Transverse colon (tissue), 4 donors: ENCODE results near the gene SMC3. TPM values are rescaled to one million over a fixed set of nuclear protein-coding genes. Genes with fewer than 3 reads are reported as not detected.

Experiments used
- DNase-seq: peaks from one replicate; pipeline ENCODE4 v3.0.0-alpha.2; 2019
- H3K27ac ChIP-seq, 4 donors: fragments of 200-600 bp; sonication (generic); 2 replicates each; pipeline ENCODE4 v1.5.1; 2016 to 2018; ENCODE audit warnings: inconsistent platforms in 4 of 4
- H3K27me3 ChIP-seq: fragments of 200-600 bp; sonication (generic); 2 replicates; pipeline ENCODE4 v1.5.1; 2017; ENCODE audit warnings: inconsistent platforms
- H3K36me3 ChIP-seq, 4 donors: fragments of 200-600 bp; sonication (generic); 2 replicates each; pipeline ENCODE4 v1.5.1; 2017 to 2019; ENCODE audit warnings: inconsistent platforms in 4 of 4
- H3K4me1 ChIP-seq, 4 donors: fragments of 200-600 bp; sonication (generic); 2 replicates each; pipeline ENCODE4 v1.5.1; 2017 to 2020; ENCODE audit warnings: inconsistent platforms in 4 of 4
- H3K4me3 ChIP-seq, 4 donors: fragments of 200-600 bp; sonication (generic); 1 replicate in 1 of 4; 2 replicates in 3 of 4; pipeline versions ENCODE4 v1.5.1 to v1.6.1; 2017 to 2019; ENCODE audit warnings: inconsistent platforms in 4 of 4
- H3K9me3 ChIP-seq, 2 donors: fragments of 200-600 bp; sonication (generic); 2 replicates each; pipeline ENCODE4 v1.5.1; 2017 to 2019; ENCODE audit warnings: inconsistent platforms in 2 of 2
- EP300 ChIP-seq: sonication (generic); formaldehyde crosslinking; IDR thresholded peaks from one replicate; pipeline ENCODE4 v1.6.1; 2017; ENCODE audit warnings: antibody characterized with exemption, low read depth
- POLR2A ChIP-seq: fragments of 450-650 bp; IDR thresholded peaks from one replicate; pipeline ENCODE4 v1.6.1; 2016; ENCODE audit warnings: antibody characterized with exemption, mild to moderate bottlenecking, moderate library complexity
- POLR2AphosphoS5 ChIP-seq, 3 donors: sonication (generic); formaldehyde crosslinking; IDR thresholded peaks; one replicate each; pipeline ENCODE4 v1.6.1; 2016; ENCODE audit warnings: antibody characterized with exemption in 3 of 3
- WGBS, 2 donors: methylation state at CpG; one replicate each; pipeline ENCODE4 v1.1.5; 2018; ENCODE audit warnings: low coverage in 1 of 2; 5-methylcytosine and 5-hydroxymethylcytosine counted together
- in situ Hi-C, 4 donors: fragments of 200-750 bp; cut with MboI; loops; one replicate each; pipeline versions ENCODE4 v1.15.0 to v1.15.1; 2017; ENCODE audit warnings: low sequenced_read_pairs in 3 of 4, low pct_ligation_motif_present in 1 of 4, low pct_unique_long_range_greater_than_20kb in 1 of 4
- intact Hi-C: fragments of 100-400 bp; cut with DNase I; formaldehyde crosslinking; loops from one replicate; pipeline ENCODE4 v1.15.1; 2023; ENCODE audit warnings: low total_unique reads
- total RNA-seq, 4 donors: library from RNA; depleted of rRNA; stranded (reverse); fragments of >200 nt; gene quantifications; one replicate each; pipeline ENCODE4 v1.1.0, GENCODE V29; 2016
- TF ChIP-seq, protein P1 (sequence below), 5 experiments: fragments of 200-600 bp in 3 of 5; fragments of 450-650 bp in 2 of 5; sonication (generic) in 3 of 5; IDR thresholded peaks; 1 replicate in 2 of 5; 2 replicates in 3 of 5; pipeline ENCODE4 v1.5.1; 2016 to 2017; ENCODE audit warnings: antibody characterized with exemption in 5 of 5, inconsistent platforms in 3 of 5, mild to moderate bottlenecking in 2 of 5, moderate library complexity in 1 of 5

SMC3 gene
- total RNA-seq, 4 donors from 2014 or later = 16.8 to 31.9 (median 21.1) TPM

DNA sequence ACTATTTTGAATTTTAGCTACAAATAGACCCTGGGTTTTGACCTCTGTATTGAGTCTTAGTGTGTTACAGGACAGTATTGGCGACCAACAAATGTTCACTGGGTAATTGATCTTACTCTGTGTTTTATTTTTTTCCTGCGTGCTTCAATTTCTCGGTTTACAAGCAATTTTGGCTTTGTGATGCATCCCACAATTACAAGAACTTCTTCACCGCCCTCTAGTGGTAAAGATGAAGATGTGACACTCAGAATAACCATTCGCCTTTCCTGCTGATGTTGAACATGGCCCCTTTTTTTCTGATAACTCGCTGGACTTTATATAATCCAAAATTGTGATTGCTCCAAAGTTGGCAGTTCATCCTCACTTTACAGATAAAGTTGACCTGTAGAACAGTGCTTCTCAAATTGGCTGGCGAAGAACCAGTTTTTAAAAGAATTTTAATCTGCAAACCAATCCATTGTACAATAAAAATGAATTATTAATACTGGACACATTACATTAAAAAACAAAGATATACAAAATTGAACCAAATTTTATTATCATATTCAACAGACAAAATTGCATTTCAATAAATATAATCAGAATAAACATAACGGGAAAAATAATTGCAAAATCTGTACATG is 20.2 kb upstream of the SMC3 start:
- no peak for DNase-seq
- 10 to 11% methylated on average over 8 of the region's 8 CpGs for WGBS, 2 donors
- in situ Hi-C loops = loop anchor here in 3 of 4 donors (5.0 to 25.0 kb wide), 5 partner anchors 192 to 235 kb away; partner anchors contain the start of gene SMNDC1 (in 1 of the 3)
- no peak for TF ChIP-seq POLR2A
- TF ChIP-seq, protein P1, sequence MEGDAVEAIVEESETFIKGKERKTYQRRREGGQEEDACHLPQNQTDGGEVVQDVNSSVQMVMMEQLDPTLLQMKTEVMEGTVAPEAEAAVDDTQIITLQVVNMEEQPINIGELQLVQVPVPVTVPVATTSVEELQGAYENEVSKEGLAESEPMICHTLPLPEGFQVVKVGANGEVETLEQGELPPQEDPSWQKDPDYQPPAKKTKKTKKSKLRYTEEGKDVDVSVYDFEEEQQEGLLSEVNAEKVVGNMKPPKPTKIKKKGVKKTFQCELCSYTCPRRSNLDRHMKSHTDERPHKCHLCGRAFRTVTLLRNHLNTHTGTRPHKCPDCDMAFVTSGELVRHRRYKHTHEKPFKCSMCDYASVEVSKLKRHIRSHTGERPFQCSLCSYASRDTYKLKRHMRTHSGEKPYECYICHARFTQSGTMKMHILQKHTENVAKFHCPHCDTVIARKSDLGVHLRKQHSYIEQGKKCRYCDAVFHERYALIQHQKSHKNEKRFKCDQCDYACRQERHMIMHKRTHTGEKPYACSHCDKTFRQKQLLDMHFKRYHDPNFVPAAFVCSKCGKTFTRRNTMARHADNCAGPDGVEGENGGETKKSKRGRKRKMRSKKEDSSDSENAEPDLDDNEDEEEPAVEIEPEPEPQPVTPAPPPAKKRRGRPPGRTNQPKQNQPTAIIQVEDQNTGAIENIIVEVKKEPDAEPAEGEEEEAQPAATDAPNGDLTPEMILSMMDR (IDR thresholded peaks at IDR 0.05) = peak; percentile 77 to 88 (median 84)
- no peak for TF ChIP-seq EP300
- no peak for TF ChIP-seq POLR2AphosphoS5 (IDR thresholded peaks at IDR 0.05)
- Histone ChIP-seq H3K4me1 (no peaks in the 10 kb centered on the region), H3K27me3 (peaks cover 23% of the 10 kb centered on the region), H3K27ac (no peak overlapping the region), H3K36me3 (no peaks in the 10 kb centered on the region), H3K4me3 (no peak overlapping the region), H3K9me3 (no peaks in the 10 kb centered on the region)
- intact Hi-C loops = loop anchor here (5.0 kb wide), 1 partner anchor 235 kb away; no protein-coding TSS in a partner anchor

DNA sequence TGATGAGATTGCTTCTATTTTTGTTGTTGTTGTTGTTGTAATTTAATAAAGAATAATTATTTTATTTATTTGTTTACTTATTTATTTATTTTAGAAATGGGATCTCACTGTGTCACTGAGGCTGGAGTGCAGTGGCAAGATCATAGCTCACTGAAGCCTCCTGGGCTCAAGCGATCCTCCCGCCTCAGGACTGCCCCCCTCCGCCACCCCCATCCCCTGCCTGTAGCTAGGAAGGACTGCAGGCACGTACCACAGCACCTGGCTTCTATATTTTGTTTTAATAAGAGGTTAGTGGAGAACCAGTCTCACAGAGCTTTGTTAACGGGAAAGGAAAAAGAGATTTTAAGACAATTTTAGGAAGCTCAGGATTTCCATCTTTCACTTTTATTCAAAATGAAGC is 19.5 kb upstream of the SMC3 start:
- Histone ChIP-seq H3K36me3 (no peaks in the 10 kb centered on the region), H3K9me3 (no peaks in the 10 kb centered on the region), H3K4me3 (no peak overlapping the region), H3K27me3 (peaks cover 23% of the 10 kb centered on the region), H3K27ac (no peak overlapping the region), H3K4me1 (no peaks in the 10 kb centered on the region)
- WGBS, 2 donors = 66 to 75% methylated on average over 5 of the region's 5 CpGs
- DNase-seq = no peak
- TF ChIP-seq POLR2A = no peak
- TF ChIP-seq, protein P1 (IDR thresholded peaks at IDR 0.05) = no peak
- no peak for TF ChIP-seq EP300
- TF ChIP-seq POLR2AphosphoS5 (IDR thresholded peaks at IDR 0.05) = no peak
- intact Hi-C loops (loop anchor here (5.0 kb wide), 1 partner anchor 236 kb away; no protein-coding TSS in a partner anchor), in situ Hi-C loops (loop anchor here in 3 of 4 donors (5.0 to 25.0 kb wide), 5 partner anchors 193 to 236 kb away; partner anchors contain the start of gene SMNDC1 (in 1 of the 3))

DNA sequence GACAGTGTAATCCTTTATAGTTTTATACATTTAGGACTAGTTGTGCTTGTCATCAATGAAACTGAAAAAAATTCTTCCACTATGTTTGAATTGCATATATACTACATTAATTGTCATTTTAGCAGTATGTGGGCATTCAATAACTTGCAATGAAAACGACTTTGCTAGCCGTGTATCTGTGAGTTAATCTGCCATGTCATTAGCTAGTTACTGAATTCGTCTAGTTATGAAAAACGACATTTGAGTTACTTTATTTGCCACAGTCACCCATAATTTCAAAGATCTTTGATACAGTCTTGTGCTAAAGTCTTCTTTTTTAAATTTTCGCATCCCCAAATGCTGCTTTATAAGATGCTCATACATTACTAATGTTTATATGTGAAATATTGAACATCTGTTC is 18.3 kb upstream of the SMC3 start:
- Histone ChIP-seq H3K27me3 (peaks cover 23% of the 10 kb centered on the region), H3K36me3 (no peaks in the 10 kb centered on the region), H3K4me1 (no peaks in the 10 kb centered on the region), H3K9me3 (no peaks in the 10 kb centered on the region), H3K4me3 (no peak overlapping the region), H3K27ac (no peak overlapping the region)
- 70 to 75% methylated on average over 2 to 5 of the region's 5 CpGs for WGBS, 2 donors
- intact Hi-C loops (loop anchor here (5.0 kb wide), 1 partner anchor 237 kb away; no protein-coding TSS in a partner anchor), in situ Hi-C loops (loop anchor here in 3 of 4 donors (5.0 to 25.0 kb wide), 5 partner anchors 194 to 237 kb away; partner anchors contain the start of gene SMNDC1 (in 1 of the 3))
- no peak for DNase-seq
- TF ChIP-seq, protein P1 (IDR thresholded peaks at IDR 0.05) = no peak
- TF ChIP-seq POLR2A (no peak), EP300 (no peak), POLR2AphosphoS5 (IDR thresholded peaks at IDR 0.05) (no peak)

DNA sequence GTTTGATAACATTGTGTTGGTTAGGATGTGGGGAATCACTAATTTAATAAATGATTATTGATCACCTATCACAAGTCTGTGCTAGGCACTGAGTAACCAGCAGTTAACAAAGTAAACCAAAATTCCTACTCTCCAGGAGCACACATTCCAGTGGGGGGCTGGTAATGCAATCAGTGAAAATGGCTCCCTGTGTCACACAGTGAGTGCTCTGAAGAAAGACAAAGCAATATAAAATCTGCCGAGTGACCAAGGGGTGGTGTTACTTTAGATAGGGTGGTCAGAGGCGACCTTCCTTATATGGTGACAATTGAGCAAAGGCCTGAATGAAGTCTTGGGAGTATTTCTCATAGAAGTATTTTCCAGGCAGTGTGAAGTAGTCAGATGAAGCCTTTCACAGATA is 13.6 kb upstream of the SMC3 start:
- in situ Hi-C loops (loop anchor here in 2 of 4 donors (10.0 to 25.0 kb wide), 3 partner anchors 417 to 667 kb away; no protein-coding TSS in a partner anchor), intact Hi-C loops (no loop called here)
- H3K4me1 ChIP-seq = peaks cover 0 to 8% (median 2%) of the 10 kb centered on the region in 4 donors
- no peaks in the 10 kb centered on the region for H3K9me3 ChIP-seq
- TF ChIP-seq EP300 (no peak), POLR2AphosphoS5 (IDR thresholded peaks at IDR 0.05) (no peak), POLR2A (no peak)
- TF ChIP-seq, protein P1 (IDR thresholded peaks at IDR 0.05) = no peak
- no peaks in the 10 kb centered on the region for H3K36me3 ChIP-seq
- H3K27ac ChIP-seq = no peak overlapping the region
- no peak overlapping the region for H3K4me3 ChIP-seq
- peaks cover 11% of the 10 kb centered on the region for H3K27me3 ChIP-seq
- 44 to 67% methylated on average over 2 of the region's 2 CpGs for WGBS, 2 donors
- DNase-seq = no peak
